Measurements from ENCODE around the gene POLN.

The POLN gene

DNA sequence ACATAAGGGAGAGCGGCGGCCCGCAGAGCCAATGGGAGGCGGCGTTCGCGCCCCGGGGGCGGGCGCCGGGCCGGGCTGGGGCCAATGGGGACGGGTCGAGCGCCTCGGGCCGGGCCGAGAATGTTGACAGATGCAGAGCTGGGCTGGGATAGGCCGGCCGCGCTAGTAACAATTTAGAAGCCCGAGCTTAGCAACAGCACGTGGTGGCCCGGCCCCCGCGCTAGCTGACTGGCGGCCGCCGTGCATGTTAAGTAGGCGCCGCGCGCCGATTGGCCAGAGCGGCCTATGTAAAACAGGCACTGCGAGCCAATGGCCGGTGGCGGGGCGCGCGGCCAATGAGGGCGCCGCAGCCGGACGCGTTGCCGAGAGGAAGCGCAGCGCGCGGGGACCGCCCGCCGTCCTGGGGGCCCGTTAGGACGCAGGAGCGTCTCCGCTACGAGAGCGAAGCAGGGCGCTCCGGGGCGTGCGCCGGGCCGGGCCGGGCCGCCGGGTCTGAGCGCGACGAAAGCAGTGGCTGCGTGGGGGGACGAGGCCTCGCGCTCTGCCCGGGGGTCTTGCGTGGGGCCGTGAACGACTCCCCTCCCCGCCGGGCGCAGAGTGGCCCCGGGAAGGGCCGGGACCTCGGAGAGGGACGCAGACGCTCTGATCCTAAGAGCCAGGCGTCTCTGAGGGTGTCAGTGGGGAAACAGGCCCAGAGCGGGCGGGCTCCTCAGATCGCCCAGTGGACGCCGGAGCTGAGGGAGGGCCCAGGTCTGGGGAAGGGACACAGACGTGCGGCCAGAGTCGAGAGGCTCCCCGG is 20.4 kb upstream of the POLN start:
- DNase-seq = peak; percentile 91 to 100 (median 98)

DNA sequence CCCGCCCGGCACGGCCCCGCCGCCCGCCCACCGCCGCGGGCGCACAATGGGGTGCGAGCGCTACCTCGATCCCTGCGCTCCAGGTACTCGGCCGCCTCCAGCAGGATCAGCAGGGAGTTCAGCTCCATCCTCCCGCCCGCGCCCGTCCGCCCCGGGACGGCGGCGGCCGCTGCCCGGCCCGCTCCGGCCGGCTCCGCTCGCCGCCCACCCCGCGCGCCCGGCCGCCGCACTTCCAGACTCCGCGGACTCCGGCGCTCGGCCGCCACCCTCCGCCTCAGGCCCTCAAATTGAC is 19.9 kb upstream of the POLN start, which contains the start of gene MXD4:
Gene MXD4 (minus strand): TSS at position 257 of the 292 bp plus-strand sequence. CDS start 129 bp downstream, at position 128.
- peak in 1 of 14 donors; percentile 64 for DNase-seq

DNA sequence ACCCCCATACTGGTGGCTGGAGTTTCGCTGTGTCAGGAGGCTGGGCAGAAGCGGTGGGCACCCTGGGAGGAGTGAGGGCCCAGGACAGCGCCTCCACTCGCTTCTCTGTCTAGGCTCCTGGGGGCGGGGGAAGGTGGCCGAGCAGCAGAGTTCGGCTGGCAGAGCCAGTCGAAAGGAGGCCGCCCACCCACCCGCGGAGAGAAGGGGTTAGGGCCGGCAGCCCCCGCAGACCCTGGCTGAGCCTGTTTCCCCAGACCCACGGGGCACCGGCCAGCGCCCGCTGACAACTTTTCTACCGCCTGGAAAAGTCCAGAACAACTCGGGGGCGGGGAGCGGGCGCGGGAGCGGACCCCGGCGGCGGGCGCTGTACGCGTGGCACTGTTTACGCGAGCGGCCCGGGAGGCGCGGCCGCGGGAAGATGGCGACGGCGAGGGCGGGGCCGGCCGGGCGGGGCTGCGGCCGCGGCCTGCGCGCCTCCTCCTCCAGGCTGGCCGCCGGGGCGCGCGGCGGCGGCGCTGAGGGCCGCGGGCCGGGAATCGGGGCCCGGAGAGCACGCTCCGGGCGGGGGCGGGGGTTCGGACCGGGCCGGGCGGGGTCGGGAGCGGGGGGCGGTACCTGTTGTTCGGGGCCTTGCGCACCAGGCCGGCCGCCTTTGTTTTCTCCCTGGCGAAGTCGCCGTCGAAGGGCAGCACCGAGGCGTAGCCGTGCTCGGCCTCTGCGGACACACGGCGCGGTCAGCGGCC is 19.4 kb upstream of the POLN start:
- DNase-seq = peak in 3 of 14 donors; percentile 40 to 59 (median 59)

DNA sequence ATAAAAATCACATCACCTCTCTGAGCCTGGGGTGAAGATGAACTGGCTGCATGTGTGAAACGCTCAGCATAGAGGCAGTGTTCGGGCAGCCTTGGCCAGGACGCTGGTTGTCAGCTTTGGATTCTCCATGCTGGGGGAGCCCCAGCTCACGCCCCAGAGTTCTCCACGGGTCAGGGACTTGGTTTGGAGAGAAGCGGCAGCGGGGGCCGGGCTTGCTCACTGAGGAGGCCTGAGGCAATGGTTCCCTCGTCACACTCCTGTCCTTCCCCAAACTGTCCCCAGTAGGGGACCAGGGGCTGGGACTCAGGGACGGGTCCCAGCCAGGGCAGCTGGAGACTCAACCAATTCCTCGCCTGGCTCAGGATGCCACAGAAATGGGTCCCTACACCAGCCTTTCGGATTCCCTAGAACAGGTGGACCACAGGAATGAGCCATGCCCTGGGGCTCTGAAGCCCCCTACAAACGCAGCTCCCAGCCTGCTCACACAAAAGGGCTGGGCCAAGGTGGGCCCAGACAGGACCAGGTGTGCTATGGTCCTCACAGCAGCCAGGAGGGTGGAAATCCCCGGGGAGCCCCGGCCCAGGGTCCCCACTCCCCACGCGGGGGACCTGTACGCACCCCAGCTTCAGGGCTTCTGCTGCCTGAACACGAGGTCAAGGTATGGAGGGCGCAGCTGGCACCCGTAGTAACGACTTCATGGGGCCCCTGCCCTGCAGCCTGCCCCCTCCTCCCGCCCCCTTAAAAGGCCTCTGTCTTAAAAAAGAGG is 18.6 kb upstream of the POLN start:
- no peak for DNase-seq

DNA sequence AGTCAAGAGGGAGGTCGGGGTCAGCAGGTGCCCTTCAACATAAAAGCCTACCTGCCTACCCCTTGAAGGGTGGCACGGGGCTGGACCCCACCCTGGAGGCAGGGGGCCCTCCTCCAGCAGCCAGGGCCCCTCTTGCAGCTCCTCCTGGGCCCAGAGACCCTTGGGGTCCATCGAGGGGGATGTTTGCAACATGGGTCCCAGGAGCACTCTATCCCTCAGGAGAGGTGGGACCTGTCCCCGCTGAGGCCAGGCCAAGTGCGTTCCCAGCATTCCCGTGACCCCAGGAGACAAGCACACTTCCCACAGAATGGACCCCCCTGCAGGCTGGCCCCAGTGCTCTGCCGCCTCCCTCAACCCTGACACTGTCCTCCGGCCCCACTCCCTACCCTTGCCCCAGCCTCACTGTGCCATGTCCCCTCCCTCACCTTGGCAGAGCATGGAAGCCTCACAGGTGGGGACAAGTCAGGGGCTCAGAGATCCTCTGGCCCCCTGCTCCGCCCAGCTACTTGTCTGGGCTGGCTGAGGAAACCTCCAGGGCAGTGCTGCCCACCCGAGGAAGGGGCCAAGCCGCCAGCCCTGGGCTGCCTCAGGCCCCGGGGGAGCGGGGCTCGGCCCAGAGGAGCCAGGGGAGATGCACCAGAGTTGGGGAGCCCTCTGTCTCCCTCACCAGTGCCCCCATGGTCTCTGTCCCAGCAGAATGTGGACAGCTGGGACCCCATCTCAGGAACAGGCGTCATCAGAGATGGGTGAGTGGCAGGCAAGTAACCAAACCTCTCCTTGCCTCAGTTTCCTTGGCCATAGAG is 17.8 kb upstream of the POLN start:
- no peak for DNase-seq

DNA sequence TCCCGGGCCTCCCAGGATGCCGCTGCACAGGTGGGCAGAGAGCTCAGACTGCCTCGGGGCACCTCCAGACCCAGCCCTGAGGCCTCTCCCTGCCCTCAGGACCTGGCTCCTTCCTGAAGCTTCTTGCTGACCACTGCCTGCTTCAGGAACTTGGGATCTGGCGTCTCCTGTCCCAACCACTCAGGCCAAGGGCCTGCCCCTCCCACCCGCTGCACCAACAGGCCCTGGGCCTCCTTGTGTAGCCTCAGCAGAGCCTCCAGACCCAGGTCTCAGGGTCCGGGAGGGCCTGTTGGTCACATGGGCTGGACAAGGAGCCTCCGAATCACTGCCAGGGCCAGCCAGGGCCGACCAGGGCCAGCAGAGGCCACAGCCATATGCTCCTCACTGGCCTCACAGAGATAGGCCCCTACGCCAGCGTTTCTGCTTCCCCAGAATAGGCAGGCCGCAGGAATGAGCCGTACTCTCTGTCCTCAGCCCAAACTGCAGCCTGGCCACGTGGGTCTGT is 17.2 kb upstream of the POLN start:
- peak in 1 of 14 donors; percentile 67 for DNase-seq

DNA sequence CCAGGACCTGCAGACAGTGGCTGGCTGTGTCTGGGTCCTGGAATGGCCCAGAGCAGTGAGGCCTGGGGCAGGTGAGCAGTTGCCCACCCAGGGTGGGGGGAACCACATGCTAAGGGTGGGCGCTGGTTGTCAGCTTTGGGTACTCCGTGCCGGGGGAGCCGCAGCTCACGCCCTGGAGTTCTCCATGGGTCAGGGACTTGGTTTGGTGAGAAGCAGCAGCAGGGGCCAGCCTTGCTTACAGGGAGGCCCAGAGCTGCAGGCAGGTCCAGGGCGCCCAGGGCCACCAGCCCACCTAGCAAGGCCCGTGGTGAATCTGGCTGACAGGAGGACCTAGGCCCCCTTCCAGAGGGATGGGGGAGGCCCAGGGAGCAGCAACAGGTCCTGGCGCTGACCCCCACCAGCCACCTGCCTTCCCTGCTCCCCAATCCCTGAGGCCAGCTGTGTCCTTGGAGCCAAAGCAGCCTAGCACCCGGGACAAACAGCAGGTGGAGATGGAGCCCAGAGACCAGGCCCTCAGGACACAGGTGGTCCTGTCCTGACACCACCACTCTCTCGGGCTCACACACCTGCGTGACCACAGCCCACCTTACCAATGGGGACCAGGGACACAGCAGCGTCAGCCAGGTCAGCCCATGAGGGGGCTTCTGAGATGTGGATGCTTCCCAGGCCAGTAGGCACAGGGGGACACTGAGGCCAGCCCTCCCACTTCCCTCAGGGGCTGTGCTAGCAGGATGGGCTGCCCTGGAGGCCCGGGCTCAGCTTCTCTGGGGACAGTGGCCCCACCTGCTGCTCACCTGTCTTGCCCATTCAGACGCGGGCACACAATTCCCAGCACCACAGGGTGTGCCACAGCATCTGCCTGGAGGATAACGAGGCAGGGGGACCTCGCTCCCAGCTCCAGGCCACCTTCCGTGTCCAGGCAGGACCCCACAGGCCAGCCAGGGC is 16.4 kb upstream of the POLN start:
- DNase-seq = no peak

DNA sequence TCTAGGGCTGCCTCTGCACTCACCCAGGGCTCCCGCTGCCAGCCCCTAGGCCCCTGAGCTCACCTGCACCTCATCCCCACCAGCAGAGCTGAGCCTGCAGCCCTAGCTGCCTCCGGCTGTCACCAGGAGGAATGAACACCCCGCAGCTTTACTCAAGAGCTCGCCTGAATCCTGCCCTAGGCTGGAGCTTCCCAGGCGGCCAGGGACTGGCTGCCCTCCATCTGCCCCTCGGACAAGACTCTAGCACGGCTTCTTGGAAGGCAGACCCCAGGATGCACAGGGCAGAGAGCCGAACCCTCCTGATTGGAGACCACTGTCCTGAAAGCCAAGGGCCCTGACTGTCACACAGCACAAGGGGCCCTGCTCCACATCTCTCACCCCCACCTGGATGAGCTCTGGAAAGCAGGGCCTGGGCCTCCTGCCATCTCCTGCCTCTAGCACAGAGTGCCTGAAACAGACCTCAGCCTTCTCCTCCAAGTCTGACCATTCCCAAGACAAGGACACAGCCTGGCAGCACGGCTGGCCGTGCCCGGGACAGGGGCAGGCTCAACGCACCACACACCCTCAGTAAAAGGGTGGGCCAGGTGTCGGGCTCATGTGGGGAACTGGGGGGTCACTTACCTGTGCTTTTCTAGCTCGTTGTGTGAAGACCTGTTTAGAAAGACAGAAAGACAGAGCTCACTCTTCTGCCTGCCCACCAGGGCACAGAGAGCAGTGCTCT is 15.6 kb upstream of the POLN start:
- peak in 1 of 14 donors; percentile 75 for DNase-seq

DNA sequence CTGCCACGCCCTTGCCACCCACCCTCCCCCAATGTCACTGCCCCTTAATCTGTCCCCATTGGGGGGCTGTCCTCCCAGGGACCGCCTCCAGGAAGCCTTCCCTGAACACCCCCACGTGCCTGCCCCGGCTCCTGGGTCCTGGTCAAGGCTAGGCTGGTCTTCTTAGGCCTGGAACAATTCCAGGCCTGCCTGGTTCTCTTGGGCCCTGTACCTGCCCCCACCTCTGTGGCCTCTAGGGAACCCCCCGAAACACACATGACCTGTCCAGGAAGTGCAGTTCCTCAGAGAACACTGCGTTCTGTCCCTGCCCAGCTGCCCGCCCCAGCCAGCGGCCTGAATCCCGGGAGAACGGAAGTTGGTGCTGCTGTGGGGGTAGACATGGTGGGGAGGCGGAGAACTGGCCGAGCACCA is 14.9 kb upstream of the POLN start:
- DNase-seq = peak in 1 of 14 donors; percentile 23

DNA sequence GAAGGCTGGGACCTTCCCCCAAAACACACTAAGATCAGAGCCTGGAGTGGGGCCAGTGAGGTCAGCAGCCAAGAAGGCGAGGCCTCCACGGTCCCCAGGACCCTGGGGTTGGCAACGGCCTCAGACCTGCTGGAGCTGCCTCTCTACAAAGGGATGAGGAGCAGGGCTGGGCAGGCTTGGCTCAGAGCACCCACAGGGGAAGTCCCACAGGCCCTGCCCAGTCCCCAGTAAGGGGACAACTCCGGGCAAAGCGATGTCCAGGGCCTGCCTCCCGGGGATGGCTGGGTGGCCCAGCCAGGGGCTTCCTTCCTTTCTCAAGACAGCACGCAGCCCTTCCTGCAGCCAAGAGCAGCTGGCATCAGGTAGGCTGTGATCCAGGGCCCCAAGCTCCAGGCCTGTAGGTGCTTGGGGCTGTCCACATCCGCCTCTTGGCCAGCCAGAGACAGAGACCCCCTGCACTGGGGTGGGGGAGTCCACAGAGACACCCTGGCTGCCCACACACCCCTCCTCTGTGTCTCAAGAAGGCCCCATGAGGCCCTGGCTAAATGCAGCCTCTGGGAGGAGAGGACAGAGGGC is 14.3 kb upstream of the POLN start:
- DNase-seq = no peak

DNA sequence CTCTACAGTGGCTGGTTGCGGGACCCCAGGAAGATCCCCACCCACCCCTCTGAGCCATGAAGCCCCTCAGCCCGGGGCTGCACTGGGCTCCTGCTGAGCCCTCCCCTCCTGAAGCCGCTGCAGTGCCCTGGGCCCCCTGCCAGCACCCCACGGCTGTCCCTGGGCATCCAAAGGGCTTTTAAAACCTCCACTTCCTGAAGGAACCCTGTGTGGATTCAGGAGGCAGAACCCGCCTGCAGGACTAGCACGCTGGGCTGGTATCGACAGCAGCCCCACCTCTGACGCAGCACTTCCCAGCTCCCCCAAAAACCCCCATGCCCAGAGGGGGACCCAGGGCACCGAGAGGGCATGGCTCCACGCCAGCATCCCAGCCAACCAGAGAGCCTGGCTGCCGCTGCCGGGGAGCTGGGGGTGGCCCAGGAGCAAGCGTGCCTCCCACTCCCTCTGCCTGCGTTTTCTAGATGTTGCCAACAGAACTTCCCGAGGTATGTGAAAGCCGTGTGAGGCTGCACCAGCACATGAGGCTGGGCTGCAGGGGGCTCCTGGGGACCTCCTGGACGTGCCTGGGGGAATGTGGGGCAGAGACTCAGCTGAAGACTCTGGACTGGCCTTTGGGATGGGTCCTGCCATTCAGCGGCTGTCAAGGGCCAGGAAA is 13.7 kb upstream of the POLN start:
- peak in 2 of 14 donors; percentile 34 to 90 for DNase-seq

DNA sequence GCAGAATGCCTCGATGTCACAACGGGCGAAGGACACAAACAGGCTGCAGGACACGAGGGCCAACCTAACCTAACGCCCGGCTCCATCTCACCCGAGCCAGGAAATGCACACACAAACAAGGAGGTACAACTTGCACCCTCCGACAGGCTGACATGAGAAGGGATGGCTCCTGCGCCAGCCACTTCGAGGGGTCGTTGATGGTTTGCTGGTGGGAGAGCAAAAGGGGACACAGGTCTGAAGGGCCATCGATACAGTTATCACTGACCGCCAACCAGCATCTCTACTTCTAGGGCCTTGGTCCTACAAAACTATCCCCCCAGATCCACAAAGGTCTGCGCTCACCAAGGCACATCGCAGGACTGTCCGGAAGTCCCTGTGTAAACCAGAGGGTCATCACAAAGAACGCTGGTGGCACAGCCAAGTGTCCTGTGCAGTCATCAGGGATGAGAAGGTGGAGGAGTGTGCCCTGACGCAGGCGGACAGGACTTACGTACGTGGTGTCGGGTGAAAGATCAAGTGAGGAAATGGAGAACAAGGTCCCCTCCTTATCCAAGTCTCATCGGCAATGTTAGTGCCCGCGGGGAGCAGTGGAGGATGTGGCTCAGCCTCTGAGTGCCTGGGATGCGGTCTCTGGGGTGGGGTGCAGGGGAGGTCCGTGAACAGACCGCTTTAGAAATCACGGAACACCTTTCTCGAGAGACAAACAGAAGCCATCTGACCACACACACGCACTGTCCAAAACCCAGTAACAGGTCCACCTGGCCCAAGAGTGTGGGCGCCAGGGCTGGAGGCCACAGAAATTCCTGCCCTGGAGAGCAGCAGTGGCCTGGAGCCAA is 13.0 kb upstream of the POLN start:
- peak in 1 of 14 donors; percentile 90 for DNase-seq

DNA sequence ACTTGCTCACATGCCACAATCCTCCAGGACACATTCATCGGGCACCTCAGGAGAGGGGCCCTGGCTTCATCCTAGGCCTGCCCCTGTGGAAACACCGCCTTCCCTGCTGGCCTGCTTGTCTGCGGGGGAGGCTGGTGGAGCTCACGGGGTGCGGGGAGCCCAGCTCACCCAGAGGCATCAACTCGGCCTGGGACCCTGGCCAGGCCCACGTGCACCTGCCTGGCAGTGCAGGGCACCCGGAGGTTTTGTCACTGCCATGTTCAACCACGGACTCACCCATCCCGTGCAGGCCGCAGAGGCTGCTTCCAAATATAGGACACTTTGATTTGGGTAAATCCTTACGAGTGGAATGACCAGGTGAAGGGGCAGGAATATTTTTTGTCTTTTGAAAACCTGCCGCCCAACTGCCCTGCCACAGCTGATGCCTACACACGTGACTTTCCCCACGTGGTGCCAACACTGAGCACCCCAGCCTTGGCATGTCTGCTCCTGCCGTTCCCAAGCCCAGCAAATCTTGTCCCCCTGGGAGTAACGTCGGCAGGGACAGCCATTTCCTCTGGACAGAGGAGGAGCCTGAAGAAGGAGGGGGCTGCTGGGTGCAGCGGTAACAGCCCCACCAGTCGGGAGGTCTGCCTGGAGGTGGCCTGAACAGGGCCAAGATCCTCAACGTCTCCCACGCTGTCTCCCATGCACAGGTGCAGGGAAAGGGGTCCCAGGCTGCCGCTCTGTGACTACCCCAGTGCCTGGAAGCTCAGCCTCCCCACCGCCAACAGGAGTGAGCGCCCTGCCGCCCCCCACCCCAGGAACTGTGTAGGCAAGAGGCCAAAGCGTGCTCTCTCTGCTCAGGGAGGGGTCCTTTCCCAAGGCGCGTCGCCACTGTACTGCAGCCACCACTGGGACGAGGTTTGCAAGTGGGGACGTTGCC is 11.5 kb upstream of the POLN start:
- DNase-seq = no peak

DNA sequence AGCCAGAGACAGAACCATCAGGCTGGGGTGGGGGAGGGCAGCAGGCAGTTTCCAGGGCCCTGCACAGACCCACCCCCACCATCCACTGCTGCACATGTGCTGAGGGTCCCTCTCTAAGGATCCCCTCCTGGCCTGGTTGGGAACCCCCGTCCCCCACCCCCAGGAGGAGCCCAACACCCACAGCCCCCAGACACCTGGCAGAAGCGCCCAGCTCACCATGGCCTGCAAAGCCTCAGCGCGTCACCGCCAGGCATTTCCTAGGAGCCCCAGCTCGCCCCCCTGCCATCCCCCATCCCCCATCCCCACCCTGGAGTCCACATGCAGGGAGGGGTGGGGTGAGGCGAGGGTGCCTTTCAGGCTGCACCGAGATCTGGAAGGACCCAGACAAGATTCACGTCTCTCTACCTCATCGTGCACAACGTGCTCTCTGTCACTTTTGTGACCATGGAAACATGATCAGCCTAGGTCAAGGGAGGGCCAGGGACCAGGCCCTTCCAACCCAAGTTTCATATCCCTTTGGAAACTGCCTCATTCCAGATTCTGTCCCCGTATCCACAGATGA is 10.7 kb upstream of the POLN start:
- no peak for DNase-seq

DNA sequence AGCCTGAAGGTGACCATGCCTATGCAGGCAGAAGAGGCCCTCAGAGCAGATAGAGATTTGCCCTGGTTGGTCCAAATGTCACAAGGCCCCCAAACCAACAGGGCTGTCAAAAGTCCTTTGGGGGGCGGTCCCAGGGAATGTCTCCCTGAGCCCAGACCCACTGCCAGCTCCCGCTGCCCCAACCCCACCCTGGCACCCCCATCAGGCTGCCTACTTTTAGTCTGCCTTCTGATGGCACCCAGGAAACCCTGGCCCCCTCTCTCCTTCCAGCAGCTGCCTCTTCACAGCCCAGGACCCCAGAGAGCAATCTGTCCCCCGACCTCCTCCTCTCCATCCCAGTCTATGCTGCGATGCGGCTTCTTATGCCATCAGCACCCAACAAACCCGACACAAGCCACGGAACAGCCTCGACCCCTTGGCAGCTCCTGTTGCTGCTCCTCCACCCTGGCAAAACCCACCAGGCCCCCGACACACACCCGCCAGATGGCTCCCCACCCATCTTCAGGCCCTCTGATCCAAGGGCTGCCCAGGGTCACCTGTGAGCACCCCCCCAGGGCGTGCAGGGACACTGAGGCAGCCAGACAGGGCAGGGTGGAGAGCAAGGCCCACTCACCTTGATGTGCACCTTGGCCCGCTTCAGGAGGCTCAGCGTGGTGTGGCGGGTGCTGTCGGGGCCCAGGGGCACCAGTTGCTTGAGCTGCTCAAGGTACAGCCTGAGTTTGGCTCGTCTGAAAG is 10.0 kb upstream of the POLN start:
- no peak for DNase-seq

Measured in C1 segment of cervical spinal cord (tissue), 14 donors.